Osteoblast (primary cell): ENCODE data around the gene GLIS2. TPM values are rescaled to one million over a fixed set of nuclear protein-coding genes. Genes with fewer than 3 reads are reported as not detected.

Source experiments
- DNase-seq: peaks from one replicate; pipeline ENCODE4 v3.0.0; 2011; ENCODE audit warnings: low spot score, mixed read lengths; ENCODE audit not compliant: insufficient read length; ENCODE audit errors: missing footprints
- H2AFZ ChIP-seq: 2 replicates; pipeline ENCODE4 v1.6.0; 2011; ENCODE audit warnings: mild to moderate bottlenecking, low read length
- H3K27ac ChIP-seq: 2 replicates; pipeline ENCODE4 v1.5.1; 2011; ENCODE audit warnings: mild to moderate bottlenecking, low read depth, low read length, moderate library complexity
- H3K27me3 ChIP-seq: 2 replicates; pipeline ENCODE4 v1.6.0; 2012; ENCODE audit warnings: mild to moderate bottlenecking, control low read depth, inconsistent platforms, low read length, moderate library complexity; ENCODE audit not compliant: insufficient read depth
- H3K36me3 ChIP-seq: 2 replicates; pipeline ENCODE4 v1.5.1; 2011; ENCODE audit warnings: mild to moderate bottlenecking, low read length, control low read depth, moderate library complexity; ENCODE audit not compliant: insufficient read depth
- H3K4me1 ChIP-seq: 2 replicates; pipeline ENCODE4 v1.5.1; 2011; ENCODE audit warnings: mild to moderate bottlenecking, low read length, control low read depth, moderate library complexity; ENCODE audit not compliant: insufficient read depth
- H3K4me2 ChIP-seq: 2 replicates; pipeline ENCODE4 v1.6.0; 2011; ENCODE audit warnings: mild to moderate bottlenecking, low read length; ENCODE audit not compliant: insufficient read depth
- H3K4me3 ChIP-seq: fragments of 200-600 bp; sonication (generic); 3 replicates; pipeline ENCODE4 v1.5.1; 2012; ENCODE audit warnings: mild to moderate bottlenecking, low read length, inconsistent platforms; ENCODE audit not compliant: insufficient read depth
- H3K79me2 ChIP-seq: 2 replicates; pipeline ENCODE4 v1.6.0; 2012; ENCODE audit warnings: mild to moderate bottlenecking, low read length, control low read depth, inconsistent platforms; ENCODE audit not compliant: insufficient read depth
- H3K9me3 ChIP-seq: 2 replicates; pipeline ENCODE4 v1.5.1; 2011; ENCODE audit warnings: low read depth, low read length, control low read depth
- H4K20me1 ChIP-seq: 2 replicates; pipeline ENCODE4 v1.6.0; 2012; ENCODE audit warnings: mild to moderate bottlenecking, low read length, control low read depth; ENCODE audit not compliant: insufficient read depth
- CTCF ChIP-seq: IDR thresholded peaks from 2 replicates; pipeline ENCODE4 v1.5.1; 2011; ENCODE audit warnings: mild to moderate bottlenecking, low read depth, low read length, moderate library complexity; ENCODE audit errors: extremely low read depth
- total RNA-seq: library from RNA; depleted of rRNA; stranded (reverse); fragments of >200 nt; gene quantifications from 2 replicates; pipeline ENCODE4 v1.2.3, GENCODE V29; 2012

GLIS2 gene
- total RNA-seq, 1 donor: 5.4 TPM

- Histone ChIP-seq H3K36me3 (no peaks in the 10 kb centered on the region), H3K4me3 (no peak overlapping the region), H3K27ac (no peak overlapping the region), H3K4me1 (peaks cover 40% of the 10 kb centered on the region), H3K9me3 (no peaks in the 10 kb centered on the region), H4K20me1 (peaks cover 75% of the 10 kb centered on the region), H3K27me3 (no peaks in the 10 kb centered on the region), H3K4me2 (peak overlapping the region; percentile 33), H2AFZ (no peak overlapping the region), H3K79me2 (peaks cover 94% of the 10 kb centered on the region)
- peak; percentile 76 for DNase-seq
- TF ChIP-seq CTCF: no peak
These were observed 8.8 kb downstream of the GLIS2 start for GRCh38 chr16:4324492-4325252.

GRCh38 chr16:4325253-4325758 is 9.4 kb downstream of the GLIS2 start:
- H3K27me3 ChIP-seq: no peaks in the 10 kb centered on the region
- no peak overlapping the region for H3K4me2 ChIP-seq
- peak; percentile 73 for DNase-seq
- H3K36me3 ChIP-seq: no peaks in the 10 kb centered on the region
- peaks cover 33% of the 10 kb centered on the region for H3K4me1 ChIP-seq
- H3K27ac ChIP-seq: no peak overlapping the region
- H2AFZ ChIP-seq: no peak overlapping the region
- peaks cover 93% of the 10 kb centered on the region for H3K79me2 ChIP-seq
- no peak for TF ChIP-seq CTCF
- H3K4me3 ChIP-seq: no peak overlapping the region
- H3K9me3 ChIP-seq: no peaks in the 10 kb centered on the region
- peaks cover 74% of the 10 kb centered on the region for H4K20me1 ChIP-seq

GRCh38 chr16:4327386-4328045 is 11.6 kb downstream of the GLIS2 start:
- Histone ChIP-seq H3K27me3 (no peaks in the 10 kb centered on the region), H3K79me2 (peaks cover 92% of the 10 kb centered on the region), H3K36me3 (no peaks in the 10 kb centered on the region), H3K4me3 (peak overlapping the region; percentile 70), H2AFZ (no peak overlapping the region), H3K9me3 (no peaks in the 10 kb centered on the region), H3K4me1 (peaks cover 29% of the 10 kb centered on the region), H4K20me1 (peaks cover 68% of the 10 kb centered on the region), H3K27ac (peak overlapping the region; percentile 58), H3K4me2 (peak overlapping the region; percentile 85)
- TF ChIP-seq CTCF: no peak
- peak; percentile 92 for DNase-seq
